ENCODE measurements around the gene ITPRID2.

GRCh38 chr2:181879295-181879694, 12.2 kb upstream of the ITPRID2 start:
- TF ChIP-seq POLR2A (IDR thresholded peaks at IDR 0.05) (no peak), CTCF (IDR thresholded peaks at IDR 0.05) (no peak)

Measured in body of pancreas (tissue), 4 donors.